ENCODE data around the gene SBNO2.

GRCh38 chr19:1113030-1113985, 60.8 kb downstream of the SBNO2 start:
- no peak for TF ChIP-seq FOXM1 (IDR thresholded peaks at IDR 0.05; ENCODE audit: low read depth)
- TF ChIP-seq POLR2AphosphoS5 (IDR thresholded peaks at IDR 0.05; ENCODE audit: low read depth, low read length), result 0 out of 2 replicates have a peak, but pooled peaks have one; percentile 18
- TF ChIP-seq MXI1 (IDR thresholded peaks at IDR 0.05; ENCODE audit: low read depth, low read length), result peak; percentile 33; the same call in 1 of the 2 replicates
- TF ChIP-seq EZH2phosphoT487 (IDR thresholded peaks at IDR 0.05; ENCODE audit: borderline replicate concordance, low read depth), result no peak
- TF ChIP-seq CTCF (IDR thresholded peaks at IDR 0.05), result peak; percentile 84
- TF ChIP-seq TAF1 (IDR thresholded peaks at IDR 0.05; ENCODE audit: borderline replicate concordance, low read depth, low read length), result no peak
- TF ChIP-seq RAD21 (IDR thresholded peaks at IDR 0.05; ENCODE audit: low read length), result peak; percentile 78
- TF ChIP-seq MAX (IDR thresholded peaks at IDR 0.05; ENCODE audit: low read depth), result no peak
- no peak for TF ChIP-seq RCOR1 (IDR thresholded peaks at IDR 0.05; ENCODE audit: low read length)
- peak; percentile 79 for TF ChIP-seq SIN3A (IDR thresholded peaks at IDR 0.05; ENCODE audit: borderline replicate concordance, low read depth, low read length)

Data from SK-N-SH (cell line).